BLaER1 treated with 17β-estradiol and CSF1 and Interleukin-3, amounts not matched to agents 10 nM and 100 nM (cell line): ENCODE measurements around the gene ARRDC5.
A peak's percentile ranks its signal among the peaks of the same experiment; 100 is the strongest.

Experiments used
- H3K27ac ChIP-seq, 11 experiments: shearing (Covaris generic); formaldehyde crosslinking; 2 replicates each; pipeline ENCODE4 v1.8.1; 2022
- H3K27me3 ChIP-seq, 11 experiments: shearing (Covaris generic); formaldehyde crosslinking; 2 replicates each; pipeline ENCODE4 v1.8.1; 2022
- H3K36me3 ChIP-seq, 11 experiments: shearing (Covaris generic); formaldehyde crosslinking; 2 replicates each; pipeline ENCODE4 v1.8.1; 2022
- H3K4me1 ChIP-seq, 10 experiments: shearing (Covaris generic); formaldehyde crosslinking; 2 replicates each; pipeline ENCODE4 v1.8.1; 2022
- H3K4me2 ChIP-seq, 11 experiments: shearing (Covaris generic); formaldehyde crosslinking; 2 replicates each; pipeline ENCODE4 v1.8.1; 2022
- H3K4me3 ChIP-seq, 10 experiments: shearing (Covaris generic); formaldehyde crosslinking; 2 replicates each; pipeline ENCODE4 v1.8.1; 2022
- H3K9ac ChIP-seq, 11 experiments: shearing (Covaris generic); formaldehyde crosslinking; 2 replicates each; pipeline ENCODE4 v1.8.1; 2022
- H3K9me3 ChIP-seq, 11 experiments: shearing (Covaris generic); formaldehyde crosslinking; replicated peaks in 1 of 11; 2 replicates each; pipeline ENCODE4 v1.8.1; 2022
- H4K20me1 ChIP-seq, 11 experiments: shearing (Covaris generic); formaldehyde crosslinking; 2 replicates each; pipeline ENCODE4 v1.8.1; 2022
- Cebpa-rat ChIP-seq, 11 experiments: shearing (Covaris generic); IDR thresholded peaks; 2 replicates each; pipeline ENCODE4 v1.8.1; 2022

The ARRDC5 gene

DNA sequence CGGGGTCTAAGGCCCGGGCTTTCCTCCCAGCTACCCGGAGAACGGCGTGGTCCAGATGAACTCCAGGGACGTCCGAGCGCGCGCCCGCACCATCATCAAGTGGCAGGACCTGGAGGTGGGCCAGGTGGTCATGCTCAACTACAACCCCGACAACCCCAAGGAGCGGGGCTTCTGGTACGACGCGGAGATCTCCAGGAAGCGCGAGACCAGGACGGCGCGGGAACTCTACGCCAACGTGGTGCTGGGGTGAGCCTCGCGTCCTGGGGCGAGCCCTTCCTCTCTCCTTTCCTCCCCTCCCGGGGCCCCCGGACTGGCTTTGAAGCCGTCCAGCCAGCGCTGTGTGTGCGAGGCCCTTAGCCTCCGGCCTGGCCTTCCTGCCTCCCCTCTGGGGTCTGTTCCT is 30.0 kb upstream of the ARRDC5 start:
- H3K36me3 ChIP-seq: peaks cover 7 to 100% (median 100%) of the 10 kb centered on the region in 11 experiments; a peak in 20 of 22 replicates
- H3K9ac ChIP-seq: peak overlapping the region in 3 of 11 experiments; percentile 22 to 36 (median 35); a peak in 2 of 22 replicates
- H3K27me3 ChIP-seq: no peaks in the 10 kb centered on the region
- peaks cover 0 to 100% (median 100%) of the 10 kb centered on the region in 11 experiments; a peak in 18 of 22 replicates for H4K20me1 ChIP-seq
- peaks cover 11 to 57% (median 22%) of the 10 kb centered on the region in 10 experiments; a peak in 19 of 20 replicates for H3K4me1 ChIP-seq
- H3K4me2 ChIP-seq: peak overlapping the region in 7 of 11 experiments; percentile 28 to 54 (median 48); a peak in 12 of 22 replicates
- peak overlapping the region in 8 of 11 experiments; percentile 14 to 57 (median 44); a peak in 11 of 22 replicates for H3K27ac ChIP-seq
- H3K4me3 ChIP-seq: no peak overlapping the region
- no peak for TF ChIP-seq Cebpa-rat (IDR thresholded peaks at IDR 0.05)
- H3K9me3 ChIP-seq: no peaks in the 10 kb centered on the region

DNA sequence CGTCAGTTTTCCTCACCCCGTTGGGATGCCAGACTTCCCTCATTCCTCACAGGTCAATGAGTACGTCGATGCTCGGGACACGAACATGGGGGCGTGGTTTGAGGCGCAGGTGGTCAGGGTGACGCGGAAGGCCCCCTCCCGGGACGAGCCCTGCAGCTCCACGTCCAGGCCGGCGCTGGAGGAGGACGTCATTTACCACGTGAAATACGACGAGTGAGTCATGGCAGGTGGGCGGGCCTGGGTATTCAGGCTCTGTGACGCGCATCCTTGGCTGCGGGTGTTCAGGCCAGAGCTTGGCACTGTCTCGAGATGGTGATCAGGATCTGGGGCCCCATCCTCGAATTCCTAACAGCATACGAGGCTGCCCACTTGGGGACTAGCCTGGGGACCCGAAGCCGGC is 28.0 kb upstream of the ARRDC5 start:
- Histone ChIP-seq H4K20me1 (peaks cover 0 to 100% (median 100%) of the 10 kb centered on the region in 11 experiments; a peak in 18 of 22 replicates), H3K27ac (peak overlapping the region in 1 of 11 experiments; percentile 12; a peak in 1 of 22 replicates), H3K27me3 (no peaks in the 10 kb centered on the region), H3K4me2 (no peak overlapping the region), H3K9me3 (no peaks in the 10 kb centered on the region), H3K36me3 (peaks cover 7 to 100% (median 100%) of the 10 kb centered on the region in 11 experiments; a peak in 20 of 22 replicates), H3K9ac (peak overlapping the region in 1 of 11 experiments; percentile 3; a peak in 1 of 22 replicates), H3K4me1 (peaks cover 14 to 78% (median 43%) of the 10 kb centered on the region in 10 experiments), H3K4me3 (no peak overlapping the region)
- TF ChIP-seq Cebpa-rat (IDR thresholded peaks at IDR 0.05): no peak

DNA sequence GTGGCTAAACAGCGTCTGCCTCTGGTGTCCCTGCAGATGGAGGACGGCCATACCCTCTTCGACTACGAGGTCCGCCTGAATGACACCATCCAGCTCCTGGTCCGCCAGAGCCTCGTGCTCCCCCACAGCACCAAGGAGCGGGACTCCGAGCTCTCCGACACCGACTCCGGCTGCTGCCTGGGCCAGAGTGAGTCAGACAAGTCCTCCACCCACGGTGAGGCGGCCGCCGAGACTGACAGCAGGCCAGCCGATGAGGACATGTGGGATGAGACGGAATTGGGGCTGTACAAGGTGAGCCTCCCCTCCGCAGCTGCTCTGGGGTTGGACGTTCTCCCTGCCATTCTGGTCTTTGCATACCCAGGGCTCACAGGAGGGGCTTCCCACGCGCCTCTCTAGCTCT is 26.5 kb upstream of the ARRDC5 start:
- Histone ChIP-seq H3K4me3 (no peak overlapping the region), H3K4me1 (peaks cover 23 to 87% (median 57%) of the 10 kb centered on the region in 10 experiments), H3K9me3 (no peaks in the 10 kb centered on the region), H3K4me2 (peak overlapping the region in 1 of 11 experiments; percentile 20; a peak in 2 of 22 replicates), H3K27me3 (no peaks in the 10 kb centered on the region), H3K27ac (peak overlapping the region in 3 of 11 experiments; percentile 23 to 73 (median 51); a peak in 3 of 22 replicates), H3K36me3 (peaks cover 7 to 100% (median 99%) of the 10 kb centered on the region in 11 experiments; a peak in 20 of 22 replicates), H3K9ac (no peak overlapping the region), H4K20me1 (peaks cover 0 to 100% (median 100%) of the 10 kb centered on the region in 11 experiments; a peak in 18 of 22 replicates)
- no peak for TF ChIP-seq Cebpa-rat (IDR thresholded peaks at IDR 0.05)

DNA sequence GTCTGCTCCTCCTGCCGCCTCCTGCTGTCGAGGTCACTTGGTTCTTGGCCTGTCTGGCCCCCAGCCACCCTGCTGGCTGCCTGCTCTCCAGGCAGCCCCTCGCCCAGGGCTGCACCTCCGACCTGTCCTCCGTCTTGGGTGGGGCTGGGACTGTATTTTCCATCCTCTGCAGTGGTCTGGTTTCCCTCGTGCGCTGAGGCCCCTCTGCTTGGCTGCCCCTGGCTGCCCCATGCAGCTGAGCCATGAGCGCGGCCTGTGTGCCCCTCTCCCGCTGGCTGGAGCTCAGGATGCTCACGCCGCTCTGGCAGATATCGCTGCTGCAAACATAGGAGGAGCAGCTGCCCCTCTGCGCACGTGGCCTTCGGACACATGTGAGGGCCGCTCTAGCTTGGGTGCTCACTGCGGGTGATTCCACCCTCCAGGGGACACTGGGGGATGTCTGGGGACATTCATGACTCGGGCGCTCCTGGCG is 20.6 kb upstream of the ARRDC5 start:
- no peaks in the 10 kb centered on the region for H3K9me3 ChIP-seq
- no peak overlapping the region for H3K4me3 ChIP-seq
- TF ChIP-seq Cebpa-rat (IDR thresholded peaks at IDR 0.05): no peak
- H3K4me1 ChIP-seq: peaks cover 27 to 89% (median 81%) of the 10 kb centered on the region in 10 experiments
- no peaks in the 10 kb centered on the region for H3K27me3 ChIP-seq
- H4K20me1 ChIP-seq: peaks cover 0 to 100% (median 100%) of the 10 kb centered on the region in 11 experiments; a peak in 18 of 22 replicates
- peak overlapping the region; percentile 30 to 77 (median 64) for H3K4me2 ChIP-seq
- peak overlapping the region in 10 of 11 experiments; percentile 5 to 61 (median 50); a peak in 19 of 22 replicates for H3K9ac ChIP-seq
- H3K27ac ChIP-seq: peak overlapping the region in 10 of 11 experiments; percentile 20 to 73 (median 63); a peak in 19 of 22 replicates
- peaks cover 0 to 100% (median 98%) of the 10 kb centered on the region in 11 experiments; a peak in 18 of 22 replicates for H3K36me3 ChIP-seq

DNA sequence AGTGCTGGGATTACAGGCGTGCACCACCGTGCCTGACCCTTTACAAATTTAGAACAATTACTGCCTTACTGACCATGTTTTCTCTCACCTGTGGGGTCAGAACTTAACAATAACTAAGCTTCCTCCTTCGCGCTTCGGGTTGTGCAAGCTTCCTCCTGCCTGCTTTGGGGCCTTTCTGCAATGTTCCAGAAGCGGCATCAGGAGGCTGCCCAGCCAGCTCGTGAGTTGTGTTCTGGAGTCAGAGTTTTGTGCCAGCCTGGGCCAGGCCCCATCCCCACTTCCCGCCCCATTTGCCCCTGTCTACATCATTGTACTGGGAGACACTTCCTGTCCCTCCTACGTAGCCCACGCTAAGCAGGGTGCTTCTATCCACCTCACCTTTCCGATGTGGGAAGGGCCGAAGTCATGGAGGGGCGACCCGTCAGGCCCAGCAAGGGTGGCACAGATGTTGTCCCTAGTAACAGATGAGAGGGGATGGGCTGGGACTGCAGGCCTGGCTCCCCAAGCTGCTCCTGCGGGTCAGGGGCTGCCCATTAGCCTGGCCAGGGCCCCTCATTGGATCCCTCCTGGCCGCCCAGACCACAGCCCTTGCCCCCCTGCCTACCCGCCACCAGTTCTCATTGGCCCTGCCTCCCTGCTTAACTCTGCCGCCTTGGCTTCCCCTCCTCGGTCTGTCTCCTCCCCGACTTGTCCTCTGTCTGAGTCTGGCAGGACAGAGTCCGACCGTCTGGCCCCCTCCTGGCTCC is 20.0 kb upstream of the ARRDC5 start:
- H3K36me3 ChIP-seq: peaks cover 0 to 100% (median 98%) of the 10 kb centered on the region in 11 experiments; a peak in 18 of 22 replicates
- peaks cover 0 to 100% (median 100%) of the 10 kb centered on the region in 11 experiments; a peak in 18 of 22 replicates for H4K20me1 ChIP-seq

DNA sequence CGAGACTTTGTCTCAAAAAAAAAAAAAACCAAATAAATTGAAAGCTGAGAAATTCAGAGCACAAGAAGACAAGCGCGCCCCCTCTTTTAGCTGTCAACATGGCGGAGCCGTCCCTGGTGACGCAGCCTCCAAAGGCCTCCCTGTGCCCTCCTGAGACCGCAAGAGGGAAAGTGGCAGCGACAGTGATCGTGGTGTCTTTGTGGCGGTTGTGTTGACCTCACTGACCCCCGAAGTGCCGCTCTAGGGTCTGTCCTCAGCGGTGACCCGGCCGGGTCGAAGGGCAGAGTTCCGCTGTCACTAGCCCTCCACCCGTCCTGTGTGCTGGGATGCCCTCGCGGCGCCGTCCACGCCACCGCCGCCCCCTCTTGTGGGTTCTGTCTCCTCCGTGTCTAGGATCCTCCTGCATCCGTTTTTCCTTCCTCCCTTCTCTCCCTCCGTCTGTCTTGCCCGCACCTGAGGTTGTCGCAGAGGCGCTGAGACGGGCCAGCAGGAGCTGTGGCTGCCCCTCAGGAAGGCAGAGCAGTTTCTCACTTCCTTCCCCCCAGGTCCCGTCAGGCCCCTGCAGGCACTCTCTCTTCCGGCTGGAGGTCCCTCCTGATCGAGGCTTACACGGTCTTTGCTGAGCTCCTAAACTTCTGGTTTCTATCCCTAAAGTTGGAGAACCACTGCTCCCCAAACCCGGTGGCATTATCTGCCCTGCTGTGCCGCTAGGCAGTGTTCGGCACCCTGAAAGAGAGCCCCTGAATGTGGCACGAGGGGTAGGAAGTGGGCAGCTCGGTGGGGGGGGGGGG is 13.8 kb upstream of the ARRDC5 start:
- H3K27ac ChIP-seq: peak overlapping the region; percentile 78 to 97 (median 88)
- TF ChIP-seq Cebpa-rat (IDR thresholded peaks at IDR 0.05): no peak
- H3K4me1 ChIP-seq: peaks cover 38 to 84% (median 76%) of the 10 kb centered on the region in 10 experiments
- no peaks in the 10 kb centered on the region for H3K27me3 ChIP-seq
- peak overlapping the region; percentile 87 to 100 (median 98) for H3K4me2 ChIP-seq
- H3K36me3 ChIP-seq: peaks cover 0 to 100% (median 93%) of the 10 kb centered on the region in 11 experiments; a peak in 18 of 22 replicates
- peak overlapping the region; percentile 81 to 99 (median 96) for H3K9ac ChIP-seq
- H4K20me1 ChIP-seq: peaks cover 7 to 100% (median 99%) of the 10 kb centered on the region in 11 experiments; a peak in 19 of 22 replicates
- peak overlapping the region; percentile 56 to 95 (median 88) for H3K4me3 ChIP-seq
- H3K9me3 ChIP-seq: no peaks in the 10 kb centered on the region

More for the DNA sequence above, 20.0 kb upstream of the ARRDC5 start:
- Histone ChIP-seq H3K4me1 (peaks cover 27 to 88% (median 78%) of the 10 kb centered on the region in 10 experiments), H3K27me3 (no peaks in the 10 kb centered on the region), H3K9me3 (no peaks in the 10 kb centered on the region), H3K4me3 (no peak overlapping the region), H3K4me2 (peak overlapping the region; percentile 30 to 77 (median 64)), H3K27ac (peak overlapping the region in 10 of 11 experiments; percentile 20 to 73 (median 63); a peak in 19 of 22 replicates), H3K9ac (peak overlapping the region in 10 of 11 experiments; percentile 21 to 61 (median 50); a peak in 19 of 22 replicates)
- no peak for TF ChIP-seq Cebpa-rat (IDR thresholded peaks at IDR 0.05)

DNA sequence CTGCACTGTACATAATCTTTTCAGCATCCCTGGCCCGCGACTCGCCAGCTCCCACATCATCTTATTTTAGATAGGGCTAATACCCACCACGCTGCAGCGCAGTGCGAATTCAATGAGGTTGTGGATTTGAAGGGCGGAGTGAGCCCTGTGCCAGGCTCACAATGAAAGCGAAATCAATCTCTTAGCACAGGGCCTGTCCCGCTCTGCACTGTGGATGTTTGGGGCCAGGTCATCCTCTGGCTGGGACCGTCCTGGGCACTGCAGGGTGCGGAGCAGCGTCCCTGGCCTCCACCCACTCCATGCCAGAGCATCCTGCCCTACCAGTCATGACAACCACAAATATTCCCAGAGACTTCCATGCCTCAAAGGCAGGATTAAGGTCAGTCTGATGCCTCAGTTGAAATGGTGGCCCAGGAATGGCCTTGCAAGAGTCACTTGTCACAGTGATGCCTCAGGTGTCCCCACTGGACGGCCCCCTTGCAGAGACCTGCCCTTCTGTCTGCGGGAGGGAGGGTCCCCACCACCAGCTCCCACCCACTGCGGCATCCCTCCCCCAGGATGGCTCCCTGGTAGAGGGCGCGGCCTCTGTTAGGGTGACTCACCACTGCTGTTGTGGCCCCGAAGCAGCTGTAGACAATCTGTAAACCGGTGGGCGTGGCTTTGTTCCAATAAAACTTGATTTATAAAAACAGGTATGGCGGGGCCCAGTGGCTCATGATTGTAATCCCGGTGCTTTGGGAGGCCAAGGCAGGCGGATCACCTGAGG is 12.2 kb upstream of the ARRDC5 start:
- Histone ChIP-seq H3K4me1 (peaks cover 50 to 75% (median 65%) of the 10 kb centered on the region in 10 experiments), H3K4me3 (peak overlapping the region; percentile 56 to 95 (median 88)), H3K9ac (peak overlapping the region; percentile 81 to 99 (median 96)), H4K20me1 (peaks cover 7 to 97% (median 87%) of the 10 kb centered on the region in 11 experiments; a peak in 20 of 22 replicates), H3K27ac (peak overlapping the region; percentile 78 to 97 (median 88); a peak in 21 of 22 replicates), H3K4me2 (peak overlapping the region; percentile 87 to 100 (median 98)), H3K27me3 (no peaks in the 10 kb centered on the region), H3K36me3 (peaks cover 0 to 99% (median 87%) of the 10 kb centered on the region in 11 experiments; a peak in 18 of 22 replicates), H3K9me3 (no peaks in the 10 kb centered on the region)
- TF ChIP-seq Cebpa-rat (IDR thresholded peaks at IDR 0.05): no peak
